ENCODE data around the gene RNPS1.
A peak's percentile ranks its signal among the peaks of the same experiment; 100 is the strongest.
"Not testable (repeated sequence)": the region's sequence is repeated elsewhere in the genome, so short reads cannot be mapped to it uniquely, and the experiment has no call there.

Gene RNPS1

GRCh38 chr16:2256531-2257140 lies 11.3 kb downstream of the RNPS1 start:
- ATAC-seq (replicated peaks) (no peak), DNase-seq (no peak)
- Mint-ChIP-seq H3K9me3 (no peaks in the 10 kb centered on the region), H3K36me3 (peaks cover 40 to 45% of the 10 kb centered on the region in 2 donors), H3K4me1 (peaks cover 16 to 20% of the 10 kb centered on the region in 2 donors), H3K4me3 (no peak overlapping the region), H3K27ac (peak overlapping the region; percentile 68), H3K27me3 (no peaks in the 10 kb centered on the region)

GRCh38 chr16:2253293-2253692 lies 14.6 kb downstream of the RNPS1 start:
- DNase-seq (no peak), ATAC-seq (replicated peaks) (no peak)
- no peak overlapping the region for H3K4me3 Mint-ChIP-seq
- peaks cover 19 to 29% of the 10 kb centered on the region in 2 donors for H3K4me1 Mint-ChIP-seq
- H3K27ac Mint-ChIP-seq: peak overlapping the region; percentile 86
- H3K27me3 Mint-ChIP-seq: no peaks in the 10 kb centered on the region
- H3K9me3 Mint-ChIP-seq: no peaks in the 10 kb centered on the region
- H3K36me3 Mint-ChIP-seq: peaks cover 27 to 40% of the 10 kb centered on the region in 2 donors

GRCh38 chr16:2252806-2253148 lies 15.1 kb downstream of the RNPS1 start:
- H3K4me1 Mint-ChIP-seq: peaks cover 19 to 29% of the 10 kb centered on the region in 2 donors
- peak overlapping the region; percentile 86 for H3K27ac Mint-ChIP-seq

GRCh38 chr16:2251296-2252111 lies 16.4 kb downstream of the RNPS1 start, which contains the start of gene ECI1:
Gene ECI1 (minus strand): TSS chr16:2251587. CDS start chr16:2251566, 21 bp downstream.
- Mint-ChIP-seq H3K4me3 (peak within 1 kb of the TSS; percentile 89 to 96), H3K27me3 (no peaks in the 10 kb centered on the region), H3K4me1 (peaks cover 15 to 29% of the 10 kb centered on the region in 2 donors), H3K27ac (peak within 1 kb of the TSS; percentile 95), H3K9me3 (no peaks in the 10 kb centered on the region), H3K36me3 (peaks cover 22 to 34% of the 10 kb centered on the region in 2 donors)
- peak; percentile 88 for DNase-seq
- peak; percentile 89 to 92 for ATAC-seq (replicated peaks)

More at GRCh38 chr16:2252806-2253148, 15.1 kb downstream of the RNPS1 start:
- Mint-ChIP-seq H3K4me3 (peak overlapping the region in 1 of 2 donors; percentile 22), H3K36me3 (peaks cover 26 to 38% of the 10 kb centered on the region in 2 donors), H3K9me3 (no peaks in the 10 kb centered on the region), H3K27me3 (no peaks in the 10 kb centered on the region)
- ATAC-seq (replicated peaks) (no peak), DNase-seq (no peak)

GRCh38 chr16:2250652-2251295 lies 17.2 kb downstream of the RNPS1 start:
- Mint-ChIP-seq H3K36me3 (peaks cover 26 to 32% of the 10 kb centered on the region in 2 donors), H3K9me3 (no peaks in the 10 kb centered on the region), H3K4me3 (peak overlapping the region; percentile 89 to 96), H3K27me3 (no peaks in the 10 kb centered on the region), H3K4me1 (peaks cover 13 to 29% of the 10 kb centered on the region in 2 donors), H3K27ac (peak overlapping the region; percentile 95)
- ATAC-seq (replicated peaks) (peak; percentile 30 to 41), DNase-seq (no peak)

- DNase-seq: no peak
- Mint-ChIP-seq H3K4me3 (no peak overlapping the region), H3K9me3 (no peaks in the 10 kb centered on the region), H3K27ac (no peak overlapping the region), H3K4me1 (peaks cover 3 to 7% of the 10 kb centered on the region in 2 donors), H3K27me3 (no peaks in the 10 kb centered on the region), H3K36me3 (peaks cover 25 to 26% of the 10 kb centered on the region in 2 donors)
- ATAC-seq (replicated peaks): no peak
Observed at GRCh38 chr16:2246301-2246885, 21.5 kb downstream of the RNPS1 start.

- Mint-ChIP-seq H3K4me1 (no peaks in the 10 kb centered on the region), H3K4me3 (no peak overlapping the region), H3K9me3 (no peaks in the 10 kb centered on the region), H3K27me3 (no peaks in the 10 kb centered on the region), H3K27ac (no peak overlapping the region), H3K36me3 (peaks cover 21 to 26% of the 10 kb centered on the region in 2 donors)
- DNase-seq (no peak), ATAC-seq (replicated peaks) (no peak)
Observed at GRCh38 chr16:2244926-2245795, 22.8 kb downstream of the RNPS1 start.

- Mint-ChIP-seq H3K27ac (no peak overlapping the region), H3K36me3 (peaks cover 25 to 32% of the 10 kb centered on the region in 2 donors), H3K27me3 (no peaks in the 10 kb centered on the region), H3K4me3 (no peak overlapping the region), H3K4me1 (no peaks in the 10 kb centered on the region), H3K9me3 (no peaks in the 10 kb centered on the region)
- ATAC-seq (replicated peaks): no peak
- no peak for DNase-seq
Observed at GRCh38 chr16:2244301-2244700, 23.6 kb downstream of the RNPS1 start.

- Mint-ChIP-seq H3K27ac (no peak overlapping the region), H3K36me3 (peaks cover 25 to 32% of the 10 kb centered on the region in 2 donors), H3K27me3 (no peaks in the 10 kb centered on the region), H3K4me3 (no peak overlapping the region), H3K9me3 (no peaks in the 10 kb centered on the region), H3K4me1 (no peaks in the 10 kb centered on the region)
- no peak for ATAC-seq (replicated peaks)
- DNase-seq: no peak
Observed at GRCh38 chr16:2243781-2244180, 24.1 kb downstream of the RNPS1 start.

GRCh38 chr16:2243031-2243528 lies 24.8 kb downstream of the RNPS1 start:
- H3K27ac Mint-ChIP-seq: no peak overlapping the region
- H3K4me1 Mint-ChIP-seq: no peaks in the 10 kb centered on the region
- no peaks in the 10 kb centered on the region for H3K9me3 Mint-ChIP-seq
- no peaks in the 10 kb centered on the region for H3K27me3 Mint-ChIP-seq
- H3K4me3 Mint-ChIP-seq: no peak overlapping the region
- ATAC-seq (replicated peaks) (no peak), DNase-seq (no peak)
- peaks cover 25 to 32% of the 10 kb centered on the region in 2 donors for H3K36me3 Mint-ChIP-seq

- no peak overlapping the region for H3K27ac Mint-ChIP-seq
- H3K4me3 Mint-ChIP-seq: no peak overlapping the region
- no peak for ATAC-seq (replicated peaks)
- no peaks in the 10 kb centered on the region for H3K4me1 Mint-ChIP-seq
- H3K36me3 Mint-ChIP-seq: peaks cover 25 to 32% of the 10 kb centered on the region in 2 donors
- DNase-seq: no peak
- H3K27me3 Mint-ChIP-seq: no peaks in the 10 kb centered on the region
- H3K9me3 Mint-ChIP-seq: no peaks in the 10 kb centered on the region
Observed at GRCh38 chr16:2242598-2242997, 25.3 kb downstream of the RNPS1 start.

- DNase-seq; H3K27ac Mint-ChIP-seq; H3K4me3 Mint-ChIP-seq; ATAC-seq (replicated peaks); H3K9me3 Mint-ChIP-seq; H3K27me3 Mint-ChIP-seq; H3K4me1 Mint-ChIP-seq: not testable (repeated sequence)
- H3K36me3 Mint-ChIP-seq: peaks cover 24 to 27% of the 10 kb centered on the region in 2 donors
Observed at GRCh38 chr16:2240331-2240730, 27.6 kb downstream of the RNPS1 start.

GRCh38 chr16:2238838-2239675 lies 28.9 kb downstream of the RNPS1 start:
- ATAC-seq (replicated peaks) (no peak), DNase-seq (no peak)
- Mint-ChIP-seq H3K9me3 (no peaks in the 10 kb centered on the region), H3K4me3 (no peak overlapping the region), H3K27ac (no peak overlapping the region), H3K4me1 (peaks cover 0 to 10% of the 10 kb centered on the region in 2 donors), H3K27me3 (no peaks in the 10 kb centered on the region), H3K36me3 (peaks cover 29 to 30% of the 10 kb centered on the region in 2 donors)
